PFSK-1 (cell line): ENCODE data around the gene DCAF8L2.

Experiments
- FOXP2 ChIP-seq: optimal IDR thresholded peaks from 2 replicates; pipeline ENCODE3; 2011; ENCODE audit warnings: borderline replicate concordance, control low read depth, inconsistent platforms; ENCODE audit not compliant: insufficient read depth; ENCODE audit errors: extremely low read length, extremely low read depth
- POLR2AphosphoS5 ChIP-seq: IDR thresholded peaks from 2 replicates; pipeline ENCODE4 v1.6.1; 2012; ENCODE audit warnings: low read depth, mild to moderate bottlenecking, control low read depth, low read length, moderate library complexity
- REST ChIP-seq, 2 experiments: IDR thresholded peaks; 2 replicates each; pipeline versions ENCODE4 v1.6.1 to v1.8.0; 2011 to 2012; ENCODE audit warnings: low read depth in 2 of 2, low read length in 2 of 2, control low read depth in 1 of 2, inconsistent platforms in 1 of 2, mild to moderate bottlenecking in 1 of 2, moderate library complexity in 1 of 2; ENCODE audit not compliant: insufficient read depth in 1 of 2
- SIN3A ChIP-seq: IDR thresholded peaks from 2 replicates; pipeline ENCODE4 v1.6.1; 2012; ENCODE audit warnings: mild to moderate bottlenecking, low read length, moderate library complexity, borderline replicate concordance; ENCODE audit not compliant: insufficient read depth
- TAF1 ChIP-seq: IDR thresholded peaks from 2 replicates; pipeline ENCODE4 v1.6.1; 2012; ENCODE audit warnings: low read length, control low read depth, borderline replicate concordance; ENCODE audit not compliant: insufficient read depth

DCAF8L2 gene

DNA sequence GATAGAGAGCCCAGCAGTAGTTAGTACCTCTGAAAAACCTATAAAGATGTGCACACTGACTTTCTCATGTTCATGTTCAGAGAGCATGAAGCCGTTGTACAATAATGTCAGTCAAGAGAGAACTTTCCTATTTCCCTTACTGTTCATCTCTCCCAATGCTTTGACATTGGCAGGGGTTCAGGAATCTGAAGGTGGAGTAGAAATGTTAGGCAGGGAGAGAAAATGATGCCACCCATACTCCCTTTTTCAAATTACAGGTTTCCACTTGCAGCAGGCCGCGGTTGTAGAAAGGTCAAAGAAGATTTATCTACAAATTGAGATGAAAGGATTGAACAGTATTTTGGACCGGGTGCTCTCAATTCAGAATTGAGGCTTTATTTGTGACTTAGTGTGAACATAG, 84.3 kb downstream of the DCAF8L2 start:
- no peak for TF ChIP-seq POLR2AphosphoS5
- TF ChIP-seq REST (IDR thresholded peaks at IDR 0.05; ENCODE audit: insufficient read depth in 1 of 2, low read depth in 2 of 2, low read length in 2 of 2), result no peak

GRCh38 chrX:27675493-27675892, 85.3 kb downstream of the DCAF8L2 start:
- TF ChIP-seq REST (IDR thresholded peaks at IDR 0.05; ENCODE audit: insufficient read depth in 1 of 2, low read depth in 2 of 2, low read length in 2 of 2) (no peak), POLR2AphosphoS5 (no peak), SIN3A (no peak), FOXP2 (no peak), TAF1 (no peak)

- no peak for TF ChIP-seq FOXP2
- no peak for TF ChIP-seq SIN3A
- no peak for TF ChIP-seq TAF1
- TF ChIP-seq POLR2AphosphoS5, result no peak
- TF ChIP-seq REST (IDR thresholded peaks at IDR 0.05; ENCODE audit: insufficient read depth in 1 of 2, low read depth in 2 of 2, low read length in 2 of 2), result no peak
Measured at GRCh38 chrX:27679281-27679680, 89.1 kb downstream of the DCAF8L2 start.

- TF ChIP-seq POLR2AphosphoS5 (no peak), FOXP2 (no peak), TAF1 (no peak), SIN3A (no peak), REST (IDR thresholded peaks at IDR 0.05; ENCODE audit: insufficient read depth in 1 of 2, low read depth in 2 of 2, low read length in 2 of 2) (no peak)
Measured at GRCh38 chrX:27680726-27681125, 90.6 kb downstream of the DCAF8L2 start.

GRCh38 chrX:27694667-27695066, 104.5 kb downstream of the DCAF8L2 start:
- no peak for TF ChIP-seq TAF1
- TF ChIP-seq REST (IDR thresholded peaks at IDR 0.05; ENCODE audit: insufficient read depth in 1 of 2, low read depth in 2 of 2, low read length in 2 of 2), result no peak
- no peak for TF ChIP-seq POLR2AphosphoS5
- TF ChIP-seq SIN3A, result no peak
- TF ChIP-seq FOXP2, result no peak
